Natural killer cell (primary cell): ENCODE data around the gene PLCXD3. TPM values are rescaled to one million over a fixed set of nuclear protein-coding genes. Genes with fewer than 3 reads are reported as not detected.

Experiments used
- ATAC-seq, 3 donors: fragments of 150-1000 bp in 2 of 3; fragments of 200-7000 bp in 1 of 3; cut with Tn5 transposase; 1 replicate in 1 of 3; 2 replicates in 2 of 3; pipeline ENCODE4 v1.10.0; 2021; ENCODE audit warnings: mild to moderate bottlenecking in 2 of 3, moderate library complexity in 2 of 3
- DNase-seq, 2 donors: peaks; one replicate each; pipeline versions ENCODE4 v3.0.0 to v3.0.0-alpha.2; 2013 to 2021; ENCODE audit warnings: mixed read lengths in 1 of 2
- H3K27ac ChIP-seq: one replicate; pipeline ENCODE4 v1.5.1; 2013; ENCODE audit warnings: mild to moderate bottlenecking, low read length
- H3K27me3 ChIP-seq: one replicate; pipeline ENCODE4 v1.6.1; 2013; ENCODE audit warnings: low read length; ENCODE audit not compliant: control insufficient read depth, insufficient read depth
- H3K36me3 ChIP-seq: one replicate; pipeline ENCODE4 v1.6.1; 2013; ENCODE audit warnings: low read length; ENCODE audit not compliant: control insufficient read depth, insufficient read depth
- H3K4me1 ChIP-seq: one replicate; pipeline ENCODE4 v1.6.1; 2013; ENCODE audit warnings: low read length; ENCODE audit not compliant: control insufficient read depth, insufficient read depth
- H3K4me3 ChIP-seq: one replicate; pipeline ENCODE4 v1.5.1; 2013; ENCODE audit warnings: low read length
- H3K9me3 ChIP-seq: one replicate; pipeline ENCODE4 v1.6.1; 2013; ENCODE audit warnings: low read length; ENCODE audit not compliant: control insufficient read depth, insufficient read depth
- H3K27ac Mint-ChIP-seq, 2 donors: one replicate each; pipeline ENCODE4 v1.8.0; 2022; ENCODE audit warnings: mild to moderate bottlenecking in 2 of 2, mixed read lengths in 2 of 2, moderate library complexity in 1 of 2
- H3K27me3 Mint-ChIP-seq, 2 donors: one replicate each; pipeline ENCODE4 v1.8.0; 2022; ENCODE audit warnings: low read depth in 2 of 2, mixed read lengths in 2 of 2
- H3K36me3 Mint-ChIP-seq: one replicate; pipeline ENCODE4 v1.8.0; 2022; ENCODE audit warnings: mixed read lengths
- H3K4me1 Mint-ChIP-seq, 2 donors: one replicate each; pipeline ENCODE4 v1.8.0; 2022; ENCODE audit warnings: mixed read lengths in 2 of 2
- H3K4me3 Mint-ChIP-seq: one replicate; pipeline ENCODE4 v1.8.0; 2022; ENCODE audit warnings: mild to moderate bottlenecking, moderate library complexity, mixed read lengths
- H3K9me3 Mint-ChIP-seq, 2 donors: one replicate each; pipeline ENCODE4 v1.8.0; 2022; ENCODE audit warnings: mixed read lengths in 2 of 2
- WGBS: methylation state at CpG from one replicate; pipeline ENCODE4 v1.1.7; 2013; ENCODE audit warnings: missing lambda C conversion rate; ENCODE audit not compliant: insufficient coverage; 5-methylcytosine and 5-hydroxymethylcytosine counted together
- intact Hi-C: fragments of 100-400 bp; cut with micrococcal nuclease; formaldehyde crosslinking; loops from one replicate; pipeline ENCODE4 v1.14.2; 2022
- total RNA-seq, 4 donors: library from RNA; stranded (reverse); fragments of 120-200 nt in 1 of 4; gene quantifications; one replicate each; pipeline versions ENCODE4 v1.2.3 to v1.2.4, GENCODE V29; 2013 to 2022
- TF ChIP-seq, protein P1 (sequence below): fragments of 200-600 bp; IDR thresholded peaks from one replicate; pipeline ENCODE4 v1.8.0; 2022; ENCODE audit warnings: antibody characterized with exemption

Gene PLCXD3
- total RNA-seq, 3 donors from 2014 or later (not counting 1 experiment from before 2014, with no cell fraction given): not detected

DNA sequence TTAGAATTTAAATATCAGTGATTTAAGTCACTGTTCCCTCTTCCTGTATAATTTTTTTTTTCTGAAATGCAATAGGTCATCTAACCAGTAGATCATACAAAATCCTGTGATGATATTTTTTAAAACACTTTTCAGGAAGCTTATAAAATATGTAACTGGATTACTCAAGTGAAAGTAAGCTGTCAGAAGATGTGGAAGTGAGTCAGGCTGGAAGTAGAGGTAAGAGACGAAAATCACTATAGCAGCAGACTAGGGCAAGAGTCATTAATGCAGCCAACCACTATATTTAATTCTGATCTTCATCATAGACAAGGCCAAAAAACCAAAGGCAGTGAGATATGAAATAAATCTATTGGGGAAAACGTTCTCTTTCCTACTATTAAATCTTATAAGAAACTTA lies 231.4 kb downstream of the PLCXD3 start:
- Histone ChIP-seq H3K36me3 (no peaks in the 10 kb centered on the region), H3K27ac (no peak overlapping the region), H3K9me3 (no peaks in the 10 kb centered on the region), H3K27me3 (no peaks in the 10 kb centered on the region), H3K4me3 (no peak overlapping the region), H3K4me1 (no peaks in the 10 kb centered on the region)
- no peaks in the 10 kb centered on the region for H3K36me3 Mint-ChIP-seq
- H3K27me3 Mint-ChIP-seq: no peaks in the 10 kb centered on the region
- H3K4me1 Mint-ChIP-seq: no peaks in the 10 kb centered on the region
- no peak overlapping the region for H3K4me3 Mint-ChIP-seq
- TF ChIP-seq, protein P1, sequence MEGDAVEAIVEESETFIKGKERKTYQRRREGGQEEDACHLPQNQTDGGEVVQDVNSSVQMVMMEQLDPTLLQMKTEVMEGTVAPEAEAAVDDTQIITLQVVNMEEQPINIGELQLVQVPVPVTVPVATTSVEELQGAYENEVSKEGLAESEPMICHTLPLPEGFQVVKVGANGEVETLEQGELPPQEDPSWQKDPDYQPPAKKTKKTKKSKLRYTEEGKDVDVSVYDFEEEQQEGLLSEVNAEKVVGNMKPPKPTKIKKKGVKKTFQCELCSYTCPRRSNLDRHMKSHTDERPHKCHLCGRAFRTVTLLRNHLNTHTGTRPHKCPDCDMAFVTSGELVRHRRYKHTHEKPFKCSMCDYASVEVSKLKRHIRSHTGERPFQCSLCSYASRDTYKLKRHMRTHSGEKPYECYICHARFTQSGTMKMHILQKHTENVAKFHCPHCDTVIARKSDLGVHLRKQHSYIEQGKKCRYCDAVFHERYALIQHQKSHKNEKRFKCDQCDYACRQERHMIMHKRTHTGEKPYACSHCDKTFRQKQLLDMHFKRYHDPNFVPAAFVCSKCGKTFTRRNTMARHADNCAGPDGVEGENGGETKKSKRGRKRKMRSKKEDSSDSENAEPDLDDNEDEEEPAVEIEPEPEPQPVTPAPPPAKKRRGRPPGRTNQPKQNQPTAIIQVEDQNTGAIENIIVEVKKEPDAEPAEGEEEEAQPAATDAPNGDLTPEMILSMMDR: no peak
- WGBS: 80% methylated on average over 1 of the region's 2 CpGs
- no peak overlapping the region for H3K27ac Mint-ChIP-seq
- intact Hi-C loops: no loop called here
- ATAC-seq (no peak), DNase-seq (no peak)
- H3K9me3 Mint-ChIP-seq: peaks cover 0 to 4% of the 10 kb centered on the region in 2 donors

DNA sequence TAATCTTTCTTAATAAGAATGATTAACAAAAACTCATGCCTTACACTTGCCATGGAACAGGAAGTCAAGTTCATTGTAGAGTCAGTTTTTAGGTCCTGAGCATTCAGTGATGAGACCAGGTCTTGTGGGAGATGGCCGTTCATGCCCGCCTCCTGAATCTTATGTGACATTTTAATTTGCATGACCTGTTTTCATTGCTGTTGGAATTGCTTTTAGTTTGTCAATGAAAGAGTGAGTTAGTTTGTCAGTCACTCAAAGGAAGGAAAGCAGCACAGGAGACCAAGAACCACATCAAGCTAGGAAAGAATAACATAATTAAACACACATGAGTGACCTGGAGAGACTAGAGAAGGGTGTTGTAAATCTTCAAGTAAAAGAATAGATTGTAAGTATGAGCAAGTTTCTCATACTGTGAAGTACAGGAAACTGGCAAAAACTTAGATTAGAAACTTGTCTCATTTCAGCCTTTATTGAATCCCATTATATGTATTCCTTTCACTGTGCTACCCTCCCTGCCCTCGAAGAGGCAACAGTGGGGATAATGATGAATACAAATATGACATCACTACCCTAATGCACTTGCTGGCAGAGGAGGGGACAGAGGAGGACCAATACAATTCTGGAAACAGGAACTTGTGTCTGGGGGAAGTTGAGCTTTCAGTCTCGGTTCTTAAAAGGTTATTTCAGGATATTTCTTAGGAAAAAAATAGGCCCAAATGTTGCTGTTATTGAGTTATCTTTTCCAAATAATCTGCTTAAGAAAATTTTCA lies 232.7 kb downstream of the PLCXD3 start:
- TF ChIP-seq, protein P1: no peak
- H3K4me1 ChIP-seq: no peaks in the 10 kb centered on the region
- H3K27me3 ChIP-seq: no peaks in the 10 kb centered on the region
- ATAC-seq (no peak), DNase-seq (no peak)
- no peaks in the 10 kb centered on the region for H3K9me3 ChIP-seq
- H3K36me3 ChIP-seq: no peaks in the 10 kb centered on the region
- no peak overlapping the region for H3K27ac ChIP-seq
- Mint-ChIP-seq H3K27me3 (no peaks in the 10 kb centered on the region), H3K36me3 (no peaks in the 10 kb centered on the region), H3K4me3 (no peak overlapping the region), H3K27ac (no peak overlapping the region), H3K9me3 (peaks cover 0 to 4% of the 10 kb centered on the region in 2 donors), H3K4me1 (no peaks in the 10 kb centered on the region)
- WGBS: 60% methylated on average over 3 of the region's 4 CpGs
- no peak overlapping the region for H3K4me3 ChIP-seq
- intact Hi-C loops: no loop called here

DNA sequence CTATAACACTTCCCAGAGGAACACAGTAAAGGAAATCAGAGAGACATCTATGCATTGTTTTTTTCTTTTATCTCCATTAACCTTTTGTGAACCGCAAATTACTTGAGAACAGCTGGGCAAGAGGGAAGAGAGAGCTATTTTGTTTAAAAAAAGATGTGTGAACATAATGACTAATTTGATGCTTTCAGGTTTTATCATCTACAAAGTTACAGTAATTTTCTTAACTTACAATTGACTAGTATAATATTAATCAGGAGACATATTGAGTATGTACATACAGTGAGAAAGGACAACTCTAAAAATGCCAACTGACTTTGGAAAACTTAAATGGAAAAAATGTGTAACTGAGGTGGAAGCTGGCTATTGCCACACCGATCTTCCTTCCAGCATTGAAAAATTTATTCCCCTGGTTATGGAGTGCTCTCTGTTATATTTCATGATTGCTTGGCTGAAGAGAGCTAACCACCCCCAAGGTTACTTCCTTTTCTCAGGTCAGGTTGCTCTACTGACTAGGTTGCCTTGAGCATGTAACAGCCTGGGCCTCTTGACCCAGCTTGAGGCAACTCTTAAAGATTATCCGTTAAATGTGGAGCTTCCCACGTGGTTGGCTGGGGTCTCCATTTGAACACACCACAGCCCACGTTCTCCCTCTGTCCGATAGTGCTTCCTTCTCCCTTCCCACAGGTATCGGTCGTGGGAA lies 234.4 kb downstream of the PLCXD3 start:
- Histone ChIP-seq H3K9me3 (no peaks in the 10 kb centered on the region), H3K4me3 (no peak overlapping the region), H3K27ac (no peak overlapping the region), H3K27me3 (no peaks in the 10 kb centered on the region), H3K36me3 (no peaks in the 10 kb centered on the region), H3K4me1 (no peaks in the 10 kb centered on the region)
- intact Hi-C loops: no loop called here
- Mint-ChIP-seq H3K36me3 (no peaks in the 10 kb centered on the region), H3K4me3 (no peak overlapping the region), H3K9me3 (peaks cover 0 to 2% of the 10 kb centered on the region in 2 donors), H3K27ac (no peak overlapping the region), H3K4me1 (no peaks in the 10 kb centered on the region), H3K27me3 (no peaks in the 10 kb centered on the region)
- TF ChIP-seq, protein P1: no peak
- ATAC-seq (no peak), DNase-seq (no peak)
- WGBS: 68% methylated on average over 7 of the region's 8 CpGs
